ENCODE data around the gene TSR3. TPM values are rescaled to one million over a fixed set of nuclear protein-coding genes. Genes with fewer than 3 reads are reported as not detected.

The TSR3 gene
- polyA plus RNA-seq, 3 donors = 23.2 to 73.1 (median 48.2) TPM

DNA sequence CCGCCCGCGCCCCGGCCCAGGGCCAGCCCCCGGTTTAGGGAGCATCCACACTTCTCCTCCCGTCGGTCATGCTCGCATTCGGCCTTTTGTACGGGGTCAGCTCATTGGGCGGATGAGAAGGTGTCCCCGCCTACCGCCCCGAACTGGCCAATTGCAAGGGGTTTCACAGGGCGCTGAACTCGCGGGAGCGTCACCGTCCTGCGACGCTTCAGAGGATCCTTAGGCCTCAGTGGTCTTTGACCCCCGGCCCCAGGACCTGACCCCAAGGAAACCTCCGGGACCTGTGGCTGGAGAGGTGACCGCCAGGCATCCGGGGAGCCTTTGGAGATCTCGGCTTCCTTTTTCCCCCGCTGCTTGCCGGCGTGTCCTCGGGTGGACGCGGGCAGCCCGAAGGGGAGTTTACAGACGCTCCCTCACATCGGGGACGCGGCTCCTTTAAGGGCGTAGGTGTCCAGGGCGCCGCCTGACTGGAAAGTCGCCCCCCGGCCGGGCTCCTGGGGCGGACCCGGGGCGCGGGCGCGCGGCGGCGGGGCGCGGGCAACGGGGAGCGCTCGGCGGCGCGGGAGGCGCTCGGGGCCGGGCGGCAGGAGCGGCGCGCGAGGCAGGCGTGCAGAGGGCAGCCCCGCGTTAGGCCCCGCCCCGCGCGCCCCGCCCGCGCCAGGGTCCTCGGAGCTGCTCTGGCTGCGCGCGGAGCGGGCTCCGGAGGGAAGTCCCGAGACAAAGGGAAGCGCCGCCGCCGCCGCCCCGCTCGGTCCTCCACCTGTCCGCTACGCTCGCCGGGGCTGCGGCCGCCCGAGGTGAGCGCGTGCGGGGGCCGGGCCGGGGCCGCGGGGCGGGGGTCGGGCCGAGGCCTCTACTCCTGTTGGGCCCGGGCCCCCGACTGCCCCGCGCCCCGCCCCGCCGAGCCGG lies 42.4 kb downstream of the TSR3 start, which contains the start of gene UBE2I:
UBE2I (plus strand) TSS at position 660 of the 909 bp plus-strand sequence. CDS start 4,395 bp downstream, outside the sequence.
- peaks cover 17 to 20% of the 10 kb centered on the region in 2 donors for H3K36me3 ChIP-seq (replicated peaks in 1 of 2; ENCODE audit: control insufficient read depth in 1 of 2, insufficient read depth in 2 of 2, low read length in 2 of 2)
- peak within 1 kb of the TSS; percentile 86 for H3K4me2 ChIP-seq (replicated peaks; ENCODE audit: extremely low read depth, low read length, poor library complexity, severe bottlenecking)
- peaks cover 44% of the 10 kb centered on the region for H3K79me2 ChIP-seq (ENCODE audit: insufficient read depth, low read length)
- H3K9me3 ChIP-seq (replicated peaks in 1 of 2; ENCODE audit: control insufficient read depth in 1 of 2, insufficient read depth in 1 of 2, low read length in 2 of 2) = no peaks in the 10 kb centered on the region
- H3K27me3 ChIP-seq (ENCODE audit: control insufficient read depth in 2 of 2, insufficient read depth in 2 of 2, low read length in 2 of 2) = no peaks in the 10 kb centered on the region
- peaks cover 44% of the 10 kb centered on the region for H4K20me1 ChIP-seq (ENCODE audit: insufficient read depth, low read length)
- peak within 1 kb of the TSS; percentile 79 to 94 (median 87) for H3K4me3 ChIP-seq (replicated peaks in 1 of 3; ENCODE audit: low read depth in 2 of 3, low read length in 3 of 3)
- TF ChIP-seq, protein P1, sequence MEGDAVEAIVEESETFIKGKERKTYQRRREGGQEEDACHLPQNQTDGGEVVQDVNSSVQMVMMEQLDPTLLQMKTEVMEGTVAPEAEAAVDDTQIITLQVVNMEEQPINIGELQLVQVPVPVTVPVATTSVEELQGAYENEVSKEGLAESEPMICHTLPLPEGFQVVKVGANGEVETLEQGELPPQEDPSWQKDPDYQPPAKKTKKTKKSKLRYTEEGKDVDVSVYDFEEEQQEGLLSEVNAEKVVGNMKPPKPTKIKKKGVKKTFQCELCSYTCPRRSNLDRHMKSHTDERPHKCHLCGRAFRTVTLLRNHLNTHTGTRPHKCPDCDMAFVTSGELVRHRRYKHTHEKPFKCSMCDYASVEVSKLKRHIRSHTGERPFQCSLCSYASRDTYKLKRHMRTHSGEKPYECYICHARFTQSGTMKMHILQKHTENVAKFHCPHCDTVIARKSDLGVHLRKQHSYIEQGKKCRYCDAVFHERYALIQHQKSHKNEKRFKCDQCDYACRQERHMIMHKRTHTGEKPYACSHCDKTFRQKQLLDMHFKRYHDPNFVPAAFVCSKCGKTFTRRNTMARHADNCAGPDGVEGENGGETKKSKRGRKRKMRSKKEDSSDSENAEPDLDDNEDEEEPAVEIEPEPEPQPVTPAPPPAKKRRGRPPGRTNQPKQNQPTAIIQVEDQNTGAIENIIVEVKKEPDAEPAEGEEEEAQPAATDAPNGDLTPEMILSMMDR (IDR thresholded peaks at IDR 0.05) = no peak
- Mint-ChIP-seq H3K27me3 (ENCODE audit: low read depth in 3 of 3) (no peaks in the 10 kb centered on the region), H3K27ac (peak within 1 kb of the TSS; percentile 96 to 100 (median 99)), H3K4me1 (peaks cover 38% of the 10 kb centered on the region), H3K9me3 (peaks cover 0 to 2% (median 0%) of the 10 kb centered on the region in 7 donors), H3K36me3 (peaks cover 5 to 17% of the 10 kb centered on the region in 2 donors), H3K4me3 (peak within 1 kb of the TSS; percentile 95 to 98)
- peak within 1 kb of the TSS; percentile 99 to 100 for H3K27ac ChIP-seq (ENCODE audit: low read depth in 1 of 2, low read length in 2 of 2)
- peaks cover 30 to 33% of the 10 kb centered on the region in 2 donors for H3K4me1 ChIP-seq (ENCODE audit: control insufficient read depth in 1 of 2, insufficient read depth in 2 of 2, low read length in 2 of 2)
- H2AFZ ChIP-seq (ENCODE audit: insufficient read depth, low read depth, low read length, poor library complexity, severe bottlenecking) = peak within 1 kb of the TSS; percentile 87
- WGBS (ENCODE audit: insufficient coverage) = under 1% methylated on average over 112 of the region's 117 CpGs
- intact Hi-C loops (cut with micrococcal nuclease) = loop anchor here in 1 of 2 donors (10.0 kb wide), 1 partner anchor 106 kb away; the partner anchor contains the start of gene UNKL
- peak within 1 kb of the TSS; percentile 100 for H3K9ac ChIP-seq (ENCODE audit: insufficient read depth, low read length, poor library complexity, severe bottlenecking)
- peak; percentile 90 to 98 (median 94) for DNase-seq

Data from CD14-positive monocyte (primary cell).